GM18907 (cell line): ENCODE results near the gene ZNF496.
"Not testable (repeated sequence)": the region's sequence is repeated elsewhere in the genome, so short reads cannot be mapped to it uniquely, and the experiment has no call there.

Experiments
- ATAC-seq: cut with Tn5 transposase; IDR thresholded peaks from one replicate; pipeline ENCODE4 v1.9.1; 2021; ENCODE audit warnings: mild to moderate bottlenecking, moderate library complexity; ENCODE audit not compliant: unreplicated experiment

ZNF496 gene

DNA sequence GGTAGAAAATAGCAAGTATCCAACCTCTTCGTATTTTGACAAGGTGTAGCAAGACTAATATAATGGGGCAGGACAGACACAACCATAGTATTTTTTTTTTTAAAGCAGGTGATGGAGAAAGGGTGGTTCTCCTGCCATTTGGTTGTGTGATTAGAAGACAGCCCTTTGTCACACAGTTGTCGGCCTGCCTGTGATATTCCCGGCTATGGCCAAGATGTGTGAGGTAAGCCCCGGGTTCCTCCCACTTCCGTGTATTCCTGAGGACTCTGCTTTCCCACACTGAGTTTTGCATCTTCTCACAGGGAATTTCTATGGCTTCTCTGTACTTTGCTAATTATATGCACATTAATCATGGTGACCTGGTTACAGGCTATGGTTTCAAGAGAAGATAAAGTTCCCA, 35.9 kb downstream of the ZNF496 start:
- no peak for ATAC-seq

DNA sequence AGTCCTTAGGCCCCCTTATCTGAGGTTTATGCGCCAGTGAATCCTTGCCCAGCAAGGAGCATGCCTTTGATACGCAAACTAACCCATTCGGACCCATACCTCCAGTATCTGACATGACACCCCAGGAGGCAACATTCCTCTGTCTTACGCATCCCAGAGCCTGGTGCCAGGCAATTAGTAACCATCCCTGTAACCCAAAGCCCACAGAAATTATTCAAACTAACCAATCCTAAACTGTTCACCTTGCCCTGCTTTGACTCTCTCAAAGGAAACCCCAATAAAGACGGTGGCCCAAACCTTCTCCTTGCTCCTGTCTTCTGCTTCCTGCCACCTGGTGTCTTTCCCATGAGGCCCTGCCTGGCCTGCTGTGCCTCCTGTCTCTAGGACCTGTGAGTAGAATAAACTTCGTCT, 36.4 kb downstream of the ZNF496 start:
- ATAC-seq = no peak

DNA sequence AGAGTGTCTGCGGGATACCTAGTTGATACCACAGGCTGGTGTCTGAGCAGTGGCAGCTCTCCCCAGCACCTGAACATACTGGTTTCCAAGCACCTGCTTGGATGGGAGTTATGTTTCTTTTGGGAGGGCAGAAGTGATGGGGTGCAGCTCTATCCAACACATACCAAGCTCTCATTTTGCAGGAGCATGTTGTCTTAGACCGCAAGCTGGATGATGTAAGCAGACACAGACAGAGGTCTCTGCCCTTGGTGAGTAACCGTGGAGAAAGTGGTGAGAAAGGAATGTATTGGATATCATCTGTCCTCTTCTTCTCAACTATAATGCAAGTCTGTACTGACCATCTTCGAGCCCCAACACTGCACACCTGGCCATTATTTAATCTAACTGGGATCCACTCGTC, 37.4 kb downstream of the ZNF496 start:
- ATAC-seq = no peak

DNA sequence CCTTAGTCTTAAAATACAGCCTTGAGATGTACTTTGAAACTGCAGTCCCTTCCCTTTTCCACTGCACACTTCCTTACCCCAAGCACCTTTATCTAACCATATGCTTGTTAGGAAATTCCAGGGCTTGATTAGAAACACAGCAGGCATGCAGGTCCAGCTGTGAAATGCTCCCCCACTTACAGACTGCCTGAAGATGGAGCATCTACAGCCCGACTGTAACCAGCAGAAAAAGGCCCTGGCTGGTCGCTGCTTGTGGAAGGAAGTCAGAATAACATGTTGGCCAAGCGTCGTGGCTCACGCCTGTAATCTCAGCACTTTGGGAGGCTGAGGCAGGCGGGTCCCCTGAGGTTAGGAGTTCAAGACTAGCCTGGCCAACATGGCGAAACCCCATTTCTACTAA, 38.6 kb downstream of the ZNF496 start:
- no peak for ATAC-seq

DNA sequence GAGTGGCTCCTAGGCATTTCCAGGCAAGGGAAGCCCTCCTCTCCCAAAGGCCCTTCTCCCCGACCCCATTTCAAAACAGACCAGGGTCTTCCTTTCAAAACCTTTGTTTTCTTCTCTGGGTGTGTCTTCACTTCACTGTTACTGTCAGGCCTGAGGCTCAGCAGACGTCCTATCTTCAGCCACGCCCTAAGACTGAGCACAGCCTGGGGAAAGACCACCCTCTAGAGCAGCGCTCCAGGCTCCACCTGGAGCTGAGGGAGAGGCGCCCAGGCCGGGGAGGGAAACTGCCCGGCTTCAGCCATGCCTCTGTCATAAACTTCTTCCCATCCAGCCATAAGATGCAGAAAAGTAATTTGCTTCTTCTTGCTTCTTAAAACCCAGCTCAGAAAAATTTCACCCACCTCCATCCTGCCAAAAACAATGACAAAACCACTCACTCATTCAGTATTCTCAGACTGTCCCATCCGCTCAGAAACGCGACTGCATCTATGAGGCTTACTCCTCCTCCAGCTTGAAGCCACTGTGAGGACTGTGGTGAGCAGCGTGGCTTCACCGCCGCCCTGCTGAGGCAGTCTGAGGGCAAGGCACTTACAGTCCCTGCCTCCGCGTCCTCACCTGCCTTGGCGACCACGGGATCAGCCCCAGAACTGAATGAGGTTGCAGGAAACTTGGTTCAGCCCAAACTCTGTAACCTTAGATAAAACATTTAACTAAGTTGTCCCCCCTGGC, 39.7 kb downstream of the ZNF496 start:
- no peak for ATAC-seq

DNA sequence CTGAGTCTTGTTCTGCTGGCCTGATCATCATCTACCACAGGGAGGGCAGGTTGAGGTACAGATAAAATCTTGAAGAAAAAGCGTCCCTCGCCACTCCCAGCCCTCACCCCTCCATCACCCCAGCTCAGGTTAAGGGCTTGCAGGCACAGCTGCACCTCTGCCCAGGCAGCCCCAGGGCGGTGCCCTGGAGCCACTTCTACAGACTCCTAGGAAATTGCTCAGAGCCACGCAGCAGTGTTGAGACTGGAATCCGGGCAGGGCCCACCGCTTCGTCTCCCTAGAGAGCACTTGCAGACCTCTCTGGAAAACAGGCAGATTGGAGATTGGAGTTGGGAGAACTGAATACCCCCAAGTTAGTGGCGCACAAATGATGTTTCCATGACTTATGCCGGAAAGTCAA, 40.5 kb downstream of the ZNF496 start:
- no peak for ATAC-seq

DNA sequence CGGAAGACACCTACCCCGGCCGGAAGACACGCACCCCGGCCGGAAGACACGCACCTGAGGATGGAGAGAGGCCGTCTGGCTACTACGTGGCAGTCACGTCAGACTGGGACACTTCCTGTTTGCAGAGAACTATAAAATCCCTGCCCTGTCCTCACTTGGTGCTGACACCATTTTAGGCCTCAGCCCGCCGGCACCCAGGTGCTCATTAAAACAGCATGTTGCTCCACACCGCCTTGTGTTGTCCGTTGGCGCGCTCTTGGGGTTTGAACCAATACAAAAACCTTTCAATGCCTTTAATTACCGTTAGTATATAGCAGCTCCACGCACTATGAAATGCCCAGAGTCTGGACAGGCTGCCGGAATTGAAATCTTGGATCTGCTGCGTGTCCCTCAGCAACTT, 41.1 kb downstream of the ZNF496 start:
- ATAC-seq = no peak

DNA sequence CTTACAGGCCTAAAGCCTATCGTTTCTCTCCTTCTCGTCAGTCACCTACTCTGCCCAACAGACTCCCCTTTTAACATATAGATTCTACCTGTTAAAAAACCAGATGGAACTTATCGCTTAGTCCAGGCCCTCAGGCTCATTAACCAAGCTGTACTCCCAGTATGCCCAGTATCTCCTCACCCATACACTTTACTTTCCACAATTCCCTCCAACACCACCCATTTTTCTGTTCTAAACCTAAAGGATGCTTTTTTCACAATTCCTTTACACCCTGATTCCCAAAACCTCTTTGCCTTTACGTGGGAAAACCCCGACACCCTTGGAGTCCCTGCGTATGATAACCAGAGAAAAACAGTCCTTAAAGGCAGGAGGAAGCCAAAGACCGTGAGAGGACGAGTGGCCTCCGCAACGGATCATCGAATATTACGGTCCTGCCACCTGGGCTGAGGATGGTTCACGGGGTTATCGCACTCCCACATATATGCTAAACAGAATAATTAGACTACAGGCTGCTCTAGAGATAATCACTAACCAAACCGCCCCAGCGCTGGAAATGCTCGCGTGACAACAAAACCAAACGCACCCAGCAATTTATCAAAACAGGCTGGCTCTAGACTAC, 42.3 kb downstream of the ZNF496 start:
- not testable (repeated sequence) for ATAC-seq

DNA sequence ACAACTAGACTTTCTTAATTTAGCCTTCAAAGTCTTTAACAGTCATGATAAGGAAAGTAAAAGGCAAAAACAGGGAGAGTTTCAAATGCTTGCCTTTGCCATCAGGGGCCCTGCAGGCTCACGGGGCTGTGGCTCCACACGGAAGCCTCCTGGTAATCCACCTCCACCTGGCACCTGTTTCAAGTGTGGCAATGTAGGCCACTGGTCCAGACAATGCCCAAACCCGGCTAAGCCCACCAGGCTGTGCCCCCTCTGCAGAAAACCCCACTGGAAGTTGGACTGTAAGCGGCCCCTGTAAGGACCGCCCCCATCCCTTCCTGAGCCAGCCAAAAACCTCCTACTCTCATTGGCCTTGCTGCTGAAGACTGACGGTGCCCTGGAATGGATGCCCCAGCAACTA, 43.3 kb downstream of the ZNF496 start:
- no peak for ATAC-seq

DNA sequence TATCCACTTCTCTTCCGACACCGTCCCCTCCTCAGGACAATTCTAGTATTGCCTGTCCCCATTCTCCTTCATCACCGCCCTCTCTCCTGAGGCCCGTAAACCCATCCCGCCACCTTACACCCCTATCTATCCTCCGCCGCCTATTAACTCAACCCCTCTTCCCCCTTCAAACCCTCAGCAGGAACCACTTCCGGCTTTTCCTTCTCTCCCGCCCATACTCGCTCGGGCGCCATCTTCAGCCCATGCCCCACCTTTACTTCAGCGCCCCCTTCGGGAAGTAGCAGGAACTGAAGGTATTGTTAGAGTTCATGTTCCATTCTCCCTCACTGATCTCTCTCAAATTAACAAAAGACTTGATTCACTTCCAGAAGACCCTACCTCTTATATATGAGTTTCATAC, 44.2 kb downstream of the ZNF496 start:
- ATAC-seq = no peak

DNA sequence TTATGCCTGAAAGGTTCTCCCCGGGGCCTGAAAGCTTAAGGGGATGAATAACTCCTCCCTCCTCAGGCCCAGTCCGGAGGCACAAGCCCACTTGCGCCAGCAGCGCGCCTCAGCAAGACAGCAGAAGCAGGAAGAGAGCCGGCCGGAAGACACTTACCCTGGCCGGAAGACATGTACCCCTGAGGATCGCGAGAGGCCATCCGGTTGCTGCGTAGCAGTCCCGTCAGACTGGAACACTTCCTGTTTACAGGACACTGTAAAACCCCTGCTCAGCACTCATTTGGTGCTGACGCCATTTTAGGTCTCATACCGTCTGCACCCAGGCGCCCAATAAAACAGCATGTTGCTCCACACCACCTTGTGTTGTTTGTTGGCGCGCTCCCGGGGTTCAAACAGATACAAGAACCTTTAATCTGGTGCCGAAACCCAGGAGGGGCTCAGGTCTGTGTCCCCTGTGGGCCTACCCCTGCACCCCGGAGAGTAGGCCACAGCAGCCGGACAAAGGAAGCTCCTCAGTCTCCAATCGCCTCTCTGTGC, 45.5 kb downstream of the ZNF496 start:
- no peak for ATAC-seq

DNA sequence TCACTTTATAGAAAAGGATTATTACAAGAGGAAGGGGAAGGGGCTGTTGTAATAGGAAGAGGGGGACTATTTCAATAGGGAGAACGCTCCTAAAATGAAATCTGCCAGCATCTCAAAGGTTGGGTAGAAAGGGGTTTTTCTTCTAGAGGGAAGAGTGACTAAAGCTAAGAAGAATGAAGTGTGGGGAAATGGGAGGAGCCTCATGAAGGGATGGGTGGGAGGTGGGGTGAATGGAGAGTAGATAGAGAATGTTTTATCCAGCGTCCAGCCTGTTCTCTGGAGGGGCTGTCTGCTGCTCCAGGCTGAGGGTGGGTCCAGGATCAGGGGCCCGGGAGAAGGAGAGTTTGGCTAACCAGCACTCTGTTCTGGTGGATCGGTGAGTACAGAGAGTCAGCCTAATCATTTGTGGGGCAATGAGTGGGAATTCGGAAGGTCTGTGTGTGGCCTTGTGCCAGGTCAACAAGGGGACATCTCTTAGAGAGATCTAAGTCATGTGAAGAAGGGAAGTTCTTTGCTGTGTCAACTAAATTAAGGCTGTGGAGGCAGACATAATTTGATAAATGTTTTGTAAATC, 50.6 kb downstream of the ZNF496 start:
- ATAC-seq = no peak

DNA sequence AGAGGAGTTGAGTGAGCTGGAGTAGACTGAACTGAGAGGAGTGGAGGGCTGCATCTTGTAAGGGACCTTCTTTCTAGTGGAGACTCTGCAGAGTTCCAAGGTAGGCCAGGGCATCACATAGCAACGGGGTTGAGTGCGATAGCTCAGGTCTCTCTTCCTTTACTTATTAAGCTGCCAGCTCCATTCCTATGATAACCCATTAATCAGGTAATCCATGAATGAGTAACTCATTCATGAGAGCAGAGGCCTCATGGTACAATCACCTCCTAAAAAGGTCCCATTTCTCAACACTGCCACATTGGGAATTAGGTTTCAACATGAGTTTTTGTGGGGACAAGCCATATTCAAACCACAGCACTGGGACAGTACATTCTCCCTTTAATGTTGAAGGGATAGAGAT, 54.5 kb downstream of the ZNF496 start:
- ATAC-seq = no peak

DNA sequence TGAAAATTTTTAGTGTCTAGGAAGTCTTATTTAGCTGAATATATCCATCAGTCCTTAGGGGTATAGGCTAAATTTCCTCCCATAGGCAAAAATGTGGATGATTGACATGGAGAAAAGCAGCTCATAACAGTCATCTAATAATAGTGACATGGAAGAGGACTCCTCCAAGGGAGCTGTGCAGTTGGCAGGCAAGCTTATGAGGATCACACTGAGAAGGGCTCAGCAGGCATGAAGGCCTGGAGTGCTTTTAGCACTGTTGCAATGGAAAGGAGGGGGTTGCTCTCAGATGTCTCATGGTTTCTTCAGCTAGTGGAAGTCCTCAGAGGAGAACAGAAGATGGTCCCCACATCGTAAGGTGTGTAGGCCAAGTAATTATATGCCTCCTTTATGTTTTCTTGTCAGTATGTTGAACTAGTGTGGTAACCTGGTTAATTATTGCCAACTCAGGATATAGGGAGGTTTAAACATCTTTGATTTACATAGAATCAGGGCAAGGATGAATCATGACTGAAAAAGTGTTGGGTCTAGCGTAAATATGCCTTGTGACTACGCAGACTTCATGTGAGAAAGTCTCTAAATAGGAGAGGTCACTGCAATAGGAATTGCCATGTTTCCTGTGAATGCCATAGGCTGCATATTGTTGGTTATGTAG, 56.9 kb downstream of the ZNF496 start:
- ATAC-seq = peak; percentile 74

DNA sequence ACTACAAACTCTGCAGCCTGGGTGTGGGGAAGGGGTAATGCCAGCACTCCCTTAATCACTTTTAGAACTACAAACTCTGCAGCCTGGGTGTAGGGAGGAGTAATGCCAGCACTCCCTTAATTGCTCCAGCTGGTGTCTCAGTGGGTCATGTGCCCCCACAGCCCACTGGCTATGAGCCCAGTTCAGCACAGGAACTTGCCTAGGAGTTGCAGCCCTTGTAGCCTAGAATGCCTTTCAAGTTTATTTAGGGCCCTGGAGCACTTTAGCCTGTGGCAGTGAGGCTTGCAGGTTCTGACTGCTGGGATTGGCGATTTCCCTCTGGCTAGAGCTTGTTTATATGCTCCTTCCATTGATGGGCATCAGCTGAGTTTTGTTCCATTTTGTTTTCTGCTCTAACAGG, 58.7 kb downstream of the ZNF496 start:
- no peak for ATAC-seq

DNA sequence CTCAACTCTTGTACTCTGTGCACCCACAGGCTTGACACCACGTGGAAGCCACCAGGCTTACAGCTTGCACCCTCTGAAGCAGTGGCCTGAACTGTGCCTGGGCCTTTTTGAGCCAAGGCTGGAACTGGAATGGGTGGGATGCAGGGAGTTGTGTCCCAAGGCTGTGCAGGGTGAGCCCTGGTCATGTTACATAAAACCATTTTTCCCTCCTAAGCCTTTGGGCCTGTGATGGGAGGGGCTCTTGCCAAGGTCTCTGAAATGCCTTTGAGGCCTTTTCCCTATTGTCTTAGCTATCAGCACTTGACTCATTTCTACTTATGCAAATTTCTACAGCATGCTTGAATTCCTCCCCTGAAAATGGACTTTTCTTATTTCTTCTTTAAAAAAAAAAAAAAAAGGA, 61.7 kb downstream of the ZNF496 start:
- no peak for ATAC-seq

DNA sequence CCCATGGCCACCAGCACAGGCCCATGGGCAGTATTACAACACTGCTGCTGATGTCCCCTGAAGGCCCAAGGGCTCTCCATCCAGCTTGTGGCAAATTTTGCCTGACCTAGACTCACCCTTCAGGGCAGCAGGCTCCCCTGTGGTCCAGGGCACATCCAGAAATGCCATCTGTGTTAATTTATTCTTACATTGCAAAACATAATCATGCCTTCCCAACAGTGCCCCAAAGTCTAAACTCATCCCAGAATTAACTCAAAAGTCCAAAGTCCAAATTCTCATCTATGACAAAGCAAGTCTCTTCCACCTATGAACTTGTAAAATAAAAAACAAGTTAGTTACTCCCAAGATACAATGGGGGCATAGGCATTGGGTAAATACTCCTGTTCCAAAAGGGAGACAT, 62.5 kb downstream of the ZNF496 start:
- no peak for ATAC-seq

DNA sequence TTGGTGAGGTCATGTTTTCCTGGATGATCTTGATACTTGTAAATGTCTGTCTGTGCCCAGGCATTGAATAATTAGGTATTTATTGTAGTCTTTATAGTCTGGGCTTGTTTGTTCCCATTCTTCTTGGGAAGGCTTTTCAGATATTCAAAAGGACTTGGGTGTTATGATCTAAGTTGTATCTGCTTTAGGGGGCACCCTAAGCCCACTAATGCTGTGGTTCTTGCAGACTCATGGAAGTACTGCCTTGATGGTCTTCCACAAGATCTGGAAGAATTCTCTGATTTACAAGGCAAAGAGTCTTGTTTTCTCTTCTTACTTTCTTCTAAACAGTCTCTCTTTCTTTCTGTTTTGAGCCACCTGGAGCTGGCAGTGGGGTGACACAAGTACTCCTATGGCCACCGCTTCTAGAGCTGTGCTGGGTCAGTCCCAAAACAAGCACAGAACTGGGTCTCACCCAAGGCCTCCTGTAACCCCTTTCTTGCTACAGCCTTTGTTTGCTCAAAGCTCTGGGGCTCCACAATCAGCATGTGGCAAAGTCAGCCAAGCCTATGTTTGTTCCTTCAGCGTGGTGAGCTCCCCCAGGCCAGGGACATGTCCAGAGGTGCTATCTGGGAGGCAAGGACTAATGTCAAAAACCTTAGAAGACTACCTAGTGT, 63.1 kb downstream of the ZNF496 start:
- no peak for ATAC-seq

DNA sequence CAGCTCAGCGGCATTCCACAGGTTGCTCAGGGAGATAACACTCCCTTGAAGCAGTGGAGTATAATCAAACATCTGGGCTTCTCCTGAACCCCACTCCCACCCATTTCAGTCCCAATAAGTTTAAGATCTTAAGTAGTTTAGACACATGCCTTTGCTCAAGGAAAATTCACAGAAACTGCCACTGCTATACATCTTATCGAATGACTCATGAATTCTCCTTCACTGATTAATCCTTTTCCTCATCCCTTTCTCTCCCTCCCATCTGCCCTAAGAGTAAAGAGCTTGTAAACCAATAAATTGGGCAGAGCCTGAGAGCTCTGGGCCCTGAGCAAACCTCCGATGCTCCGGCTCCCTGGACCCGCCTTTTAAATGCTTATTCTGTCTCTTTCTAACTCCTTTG, 65.6 kb downstream of the ZNF496 start:
- ATAC-seq = no peak

DNA sequence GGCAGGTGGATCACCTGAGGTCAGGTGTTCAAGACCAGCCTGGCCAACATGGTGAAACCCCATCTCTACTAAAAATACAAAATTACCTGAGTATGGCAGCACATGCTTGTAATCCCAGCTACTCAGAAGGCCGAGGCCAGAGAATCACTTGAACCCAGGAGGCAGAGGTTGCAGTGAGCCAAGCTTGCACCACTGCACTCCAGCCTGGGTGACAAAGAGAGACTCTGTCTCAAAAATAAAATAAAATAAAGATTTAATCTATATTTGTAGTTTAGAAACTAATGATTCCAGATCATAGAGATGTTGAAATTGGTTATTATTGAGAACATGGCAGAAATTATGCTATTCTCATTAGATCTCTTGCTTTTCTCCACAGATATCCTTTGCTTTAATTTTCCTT, 75.9 kb downstream of the ZNF496 start, which contains the start of gene VN1R5:
TSS of gene VN1R5 (plus strand) at position 301 of the 400 bp plus-strand sequence.
- not testable (repeated sequence) for ATAC-seq

DNA sequence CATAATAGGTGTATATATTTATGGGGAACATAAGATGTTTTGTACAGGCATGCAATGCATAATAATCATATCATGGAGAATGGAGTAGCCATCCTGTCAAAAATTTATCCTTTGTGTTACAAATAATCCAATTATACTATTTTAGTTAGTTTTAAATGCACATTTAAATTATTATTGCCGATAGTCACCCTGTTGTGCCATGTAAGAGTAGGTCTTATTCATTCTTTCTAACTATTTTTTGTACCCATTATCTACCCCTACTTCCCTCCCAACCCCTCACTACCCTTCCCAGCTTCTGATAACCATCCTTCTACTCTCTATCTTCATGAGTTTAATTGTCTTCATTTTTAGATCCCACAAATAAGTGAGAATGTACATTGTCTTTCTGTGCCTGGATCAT, 84.1 kb downstream of the ZNF496 start:
- no peak for ATAC-seq
